Lung microvascular endothelial cell (primary cell): ENCODE data around the gene DEPP1. TPM values are rescaled to one million over a fixed set of nuclear protein-coding genes. Genes with fewer than 3 reads are reported as not detected.

Experiments
- DNase-seq, 2 donors: peaks; one replicate each; pipeline versions ENCODE4 v3.0.0 to v3.0.0-alpha.2; 2010; ENCODE audit warnings: low read depth in 2 of 2
- total RNA-seq: library from RNA; depleted of rRNA; stranded (reverse); fragments of >200 nt; gene quantifications from 2 replicates; pipeline ENCODE4 v1.2.1, GENCODE V29; 2014

DEPP1 gene
- total RNA-seq, 1 donor from 2014 or later = 225 TPM

GRCh38 chr10:44955413-44956070 lies 23.1 kb downstream of the DEPP1 start:
- DNase-seq = no peak

DNA sequence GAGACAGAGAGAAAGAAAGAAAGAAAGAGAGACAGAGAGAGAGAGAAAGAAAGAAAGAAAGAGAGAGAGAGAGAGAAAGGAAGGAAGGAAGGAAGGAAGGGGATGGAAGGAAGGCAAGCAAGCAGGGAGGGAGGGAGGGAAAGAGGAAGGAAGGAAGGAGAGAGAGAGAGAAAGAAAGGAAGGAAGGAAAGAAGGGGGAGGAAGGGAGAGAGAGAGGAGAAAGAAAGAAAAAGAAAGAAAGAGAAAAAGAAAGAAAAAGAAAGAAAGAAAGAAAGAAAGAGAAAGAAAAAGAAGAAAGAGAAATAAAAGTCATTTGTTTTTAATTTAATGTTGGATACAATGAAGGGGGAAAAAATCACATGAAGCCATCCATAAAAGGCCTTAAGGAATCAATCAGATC lies 23.6 kb downstream of the DEPP1 start:
- no peak for DNase-seq

GRCh38 chr10:44954042-44954441 lies 24.6 kb downstream of the DEPP1 start:
- no peak for DNase-seq

GRCh38 chr10:44952779-44953231 lies 25.8 kb downstream of the DEPP1 start:
- DNase-seq = no peak

GRCh38 chr10:44951576-44952226 lies 26.9 kb downstream of the DEPP1 start:
- DNase-seq = no peak

DNA sequence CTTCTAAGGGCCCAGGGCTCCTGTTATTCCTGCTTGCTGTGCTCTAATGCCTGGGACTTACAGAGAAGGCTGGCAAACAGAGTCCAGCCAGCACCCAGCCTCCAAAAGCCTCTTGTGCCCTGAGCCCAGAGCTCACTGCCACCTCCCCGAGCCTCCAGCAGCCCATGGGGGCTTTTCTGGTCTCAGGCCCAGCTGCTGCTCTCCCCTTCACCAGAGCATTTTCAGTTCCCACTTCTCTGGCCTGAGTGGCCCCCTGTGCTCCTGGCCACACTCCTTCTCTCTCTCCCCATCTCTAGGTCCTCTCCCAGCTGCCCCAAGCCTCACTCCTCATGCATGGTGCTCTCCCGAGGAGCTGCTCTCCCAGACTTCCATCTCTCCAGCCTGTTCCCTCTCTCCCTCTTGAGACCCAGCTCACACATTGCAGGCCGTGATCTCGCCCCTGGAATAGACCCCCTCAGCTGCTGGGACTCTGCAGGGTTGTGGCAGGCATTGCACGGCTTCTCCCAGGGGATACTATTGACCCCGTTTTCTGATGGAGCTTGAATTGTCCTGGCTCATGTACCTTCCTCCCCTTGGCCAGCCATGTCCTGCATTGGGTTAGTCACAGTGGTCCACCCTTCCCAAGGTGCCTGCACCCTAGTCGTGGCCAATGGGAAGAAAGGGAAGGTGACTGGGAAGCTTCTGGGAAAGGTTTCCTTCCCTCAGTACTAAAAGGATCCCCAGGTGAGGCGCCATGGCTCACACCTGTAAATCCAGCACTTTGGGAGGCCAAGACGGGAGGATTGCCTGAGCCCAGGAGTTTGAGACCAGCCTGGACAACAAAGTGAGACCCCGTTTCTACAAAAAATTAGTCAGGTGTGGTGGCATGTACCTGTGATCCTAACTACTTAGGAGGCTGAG lies 28.0 kb downstream of the DEPP1 start:
- no peak for DNase-seq

- DNase-seq = no peak
Measured at GRCh38 chr10:44949915-44950314, 28.7 kb downstream of the DEPP1 start.

DNA sequence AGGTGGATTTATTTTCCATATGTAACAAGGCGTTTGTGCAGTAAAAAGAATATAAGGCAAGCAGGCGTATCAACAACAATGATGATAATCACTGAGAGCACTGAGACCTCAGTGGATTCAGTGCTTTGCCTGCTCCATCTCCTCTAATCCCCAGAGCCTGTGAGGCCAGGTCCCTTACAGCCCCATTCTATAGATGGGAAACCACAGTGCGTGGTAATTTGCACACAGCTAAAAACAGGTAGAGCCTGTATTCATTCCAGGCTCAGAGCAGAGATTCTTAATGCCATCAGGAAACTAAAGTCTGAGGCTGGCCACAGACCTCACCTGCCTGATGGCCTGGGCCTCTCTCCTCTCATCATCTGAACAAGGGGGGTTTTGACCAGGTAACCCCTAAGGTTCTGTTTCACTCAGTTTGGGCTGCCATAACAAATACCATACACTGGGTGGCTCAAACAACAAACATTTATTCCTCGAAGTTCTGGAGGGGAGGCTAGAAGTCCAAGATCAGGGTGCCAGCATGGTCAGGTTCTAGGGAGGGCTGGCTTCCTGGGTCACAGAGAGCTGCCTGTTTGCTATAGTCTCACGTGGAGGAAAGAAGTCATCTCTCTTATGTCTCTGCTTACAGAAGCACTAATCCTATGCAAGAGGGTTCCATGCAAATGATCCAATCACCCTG lies 29.3 kb downstream of the DEPP1 start:
- DNase-seq = no peak

GRCh38 chr10:44948642-44949041 lies 30.0 kb downstream of the DEPP1 start:
- DNase-seq = no peak

GRCh38 chr10:44947371-44948152 lies 31.0 kb downstream of the DEPP1 start:
- no peak for DNase-seq

DNA sequence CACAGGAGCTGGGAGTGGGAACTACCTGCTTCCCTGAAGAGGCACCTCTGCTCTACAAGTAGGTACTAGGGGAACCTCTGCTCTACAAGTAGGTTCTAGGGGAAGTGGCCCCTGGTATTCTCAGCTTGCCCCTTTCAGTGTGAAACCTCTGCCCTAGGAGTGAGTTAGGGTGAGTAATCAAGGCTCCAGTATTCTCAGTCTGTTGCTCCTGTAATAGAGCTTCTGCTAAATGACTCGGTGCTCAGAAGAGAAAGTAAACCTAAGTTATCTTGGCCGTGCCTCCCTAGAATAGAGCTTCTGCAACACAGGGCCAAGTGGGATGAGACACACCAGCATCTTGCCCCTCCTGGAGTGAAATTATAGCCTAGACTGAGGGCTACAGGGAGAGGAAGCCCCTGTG lies 32.4 kb downstream of the DEPP1 start:
- DNase-seq = peak in 1 of 2 donors; percentile 44

- DNase-seq = no peak
Measured at GRCh38 chr10:44944354-44944753, 34.3 kb downstream of the DEPP1 start.

- no peak for DNase-seq
Measured at GRCh38 chr10:44939691-44940401, 38.8 kb downstream of the DEPP1 start.

DNA sequence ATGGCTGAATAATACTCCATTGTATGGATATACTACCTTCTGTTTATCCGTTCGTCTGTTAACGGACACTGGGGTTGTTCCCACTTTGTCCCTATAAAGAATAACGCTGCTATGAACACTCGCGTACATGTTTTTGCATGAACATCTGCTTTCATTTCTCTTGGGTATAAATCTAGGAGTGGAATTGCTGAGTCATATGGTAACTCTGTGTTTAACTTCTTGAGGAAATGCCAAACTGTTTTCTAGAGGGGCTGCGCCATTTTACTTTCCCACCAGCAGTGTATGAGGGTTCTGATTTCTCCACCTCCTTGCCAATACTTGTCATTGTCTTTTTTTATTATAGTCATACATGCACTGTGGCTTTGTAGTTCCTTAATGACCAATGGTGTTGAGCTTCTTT lies 39.7 kb downstream of the DEPP1 start:
- DNase-seq = no peak

GRCh38 chr10:44937196-44938005 lies 41.2 kb downstream of the DEPP1 start:
- DNase-seq = no peak

DNA sequence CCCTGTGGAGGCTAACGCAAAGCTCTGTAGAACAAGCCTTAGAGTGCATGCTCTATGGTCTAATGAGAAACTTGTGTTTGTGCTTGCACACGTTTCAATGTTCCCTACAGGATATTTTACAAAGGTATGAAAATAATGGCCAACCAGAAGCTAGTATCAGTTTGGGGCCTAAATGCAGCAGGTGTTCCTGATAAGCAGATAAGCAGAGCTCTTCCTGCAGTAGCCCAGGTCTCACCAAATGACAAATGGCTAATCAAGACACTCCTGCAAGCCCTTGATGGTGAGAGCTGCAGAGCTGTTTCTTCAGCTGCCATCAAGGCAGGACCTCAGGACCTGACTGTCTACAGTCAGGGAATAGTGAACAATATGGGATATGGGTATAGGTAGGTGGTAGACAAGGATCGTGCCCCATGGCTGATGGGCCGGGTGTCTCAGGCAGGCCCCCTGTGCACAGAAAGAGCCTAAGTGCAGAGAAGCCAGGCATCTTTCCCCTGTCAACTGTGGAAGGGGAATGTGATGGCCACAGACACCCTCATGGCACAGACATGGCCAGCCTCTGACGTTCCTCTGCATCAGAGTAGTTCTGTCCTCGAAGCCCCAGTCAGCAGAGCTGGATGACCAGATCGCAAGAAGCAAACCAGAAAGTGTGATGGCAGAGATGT lies 42.2 kb downstream of the DEPP1 start:
- no peak for DNase-seq

DNA sequence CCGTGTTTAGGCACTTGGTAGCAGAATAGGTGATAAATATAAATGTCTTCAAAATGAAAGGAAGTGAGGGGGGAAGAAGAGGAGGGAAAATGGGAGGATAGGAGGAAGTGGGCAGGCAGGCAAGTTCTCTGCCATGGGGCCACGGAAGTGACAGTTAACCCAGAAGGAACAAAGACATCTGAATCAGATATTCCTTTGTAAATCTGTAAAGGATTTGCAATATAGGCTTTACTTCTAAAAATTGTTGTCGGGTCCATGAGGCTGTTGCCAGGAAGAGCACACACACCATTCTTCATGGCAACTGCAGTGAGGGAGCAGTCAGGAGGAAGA lies 42.7 kb downstream of the DEPP1 start:
- DNase-seq = no peak

- peak in 1 of 2 donors; percentile 85 for DNase-seq
Measured at GRCh38 chr10:44935201-44935965, 43.2 kb downstream of the DEPP1 start.
